IMR-90 (cell line): ENCODE results near the gene ITPRID1. TPM values are rescaled to one million over a fixed set of nuclear protein-coding genes. Genes with fewer than 3 reads are reported as not detected.

Source experiments
- ATAC-seq: fragments of 200-7000 bp; cut with Tn5 transposase; 2 replicates; pipeline ENCODE4 v1.9.1; 2020; ENCODE audit warnings: low read depth, mild to moderate bottlenecking, moderate library complexity
- BruUV-seq: library from RNA; stranded (reverse); fragments of 400-500 nt; replicated peaks from 2 replicates; lab custom pipeline; 2021; lab: Mats Ljungman, UMichigan
- CTCF ChIA-PET: fragments of 300-600 bp; formaldehyde crosslinking; extraction: SDS; loops from one replicate; lab custom pipeline; 2021; ENCODE audit warnings: antibody characterized with exemption; lab: Yijun Ruan, JAX
- POLR2A ChIA-PET: fragments of 300-600 bp; sonication (Branson Sonifier 250); formaldehyde crosslinking; loops from one replicate; lab custom pipeline; 2022; ENCODE audit warnings: antibody characterized with exemption; ENCODE audit not compliant: unreplicated experiment; lab: Charles Lee
- DNase-seq: peaks from one replicate; pipeline ENCODE4 v3.0.0; 2013
- H2AFZ ChIP-seq: replicated peaks from 2 replicates; pipeline ENCODE3; 2013; ENCODE audit warnings: low read length, mild to moderate bottlenecking; ENCODE audit not compliant: poor library complexity
- H2AK5ac ChIP-seq: 2 replicates; pipeline ENCODE4 v1.6.1; 2013; ENCODE audit warnings: low read depth, low read length, inconsistent platforms
- H2AK9ac ChIP-seq: replicated peaks from 2 replicates; pipeline ENCODE3; 2013; ENCODE audit warnings: mild to moderate bottlenecking, low read depth, low read length, moderate library complexity; ENCODE audit not compliant: poor library complexity
- H2BK120ac ChIP-seq: 2 replicates; pipeline ENCODE4 v1.6.1; 2013; ENCODE audit warnings: low read depth, low read length, inconsistent platforms
- H2BK15ac ChIP-seq: 3 replicates; pipeline ENCODE4 v1.6.1; 2013; ENCODE audit warnings: low read depth, low read length, inconsistent platforms
- H2BK20ac ChIP-seq: 2 replicates; pipeline ENCODE4 v1.6.1; 2013; ENCODE audit warnings: low read depth, mild to moderate bottlenecking, inconsistent platforms, low read length, moderate library complexity
- H2BK5ac ChIP-seq: 2 replicates; pipeline ENCODE4 v1.6.1; 2013; ENCODE audit warnings: mild to moderate bottlenecking, low read depth, low read length, inconsistent platforms; ENCODE audit not compliant: poor library complexity, severe bottlenecking
- H3K14ac ChIP-seq: replicated peaks from 2 replicates; pipeline ENCODE4 v1.6.1; 2013; ENCODE audit warnings: low read depth, low read length, inconsistent platforms
- H3K18ac ChIP-seq: 2 replicates; pipeline ENCODE4 v1.6.1; 2013; ENCODE audit warnings: low read depth, low read length, control low read depth
- H3K23ac ChIP-seq: 2 replicates; pipeline ENCODE4 v1.6.1; 2013; ENCODE audit warnings: low read depth, low read length, inconsistent platforms
- H3K27ac ChIP-seq: 2 replicates; pipeline ENCODE4 v1.5.1; 2013; ENCODE audit warnings: mild to moderate bottlenecking, control low read depth, low read length; ENCODE audit not compliant: insufficient read depth
- H3K27me3 ChIP-seq: 2 replicates; pipeline ENCODE4 v1.6.1; 2013; ENCODE audit warnings: low read length; ENCODE audit not compliant: control insufficient read depth, insufficient read depth
- H3K36me3 ChIP-seq: 2 replicates; pipeline ENCODE4 v1.6.1; 2013; ENCODE audit warnings: low read length, mixed read lengths; ENCODE audit not compliant: control insufficient read depth, insufficient read depth
- H3K4ac ChIP-seq: 2 replicates; pipeline ENCODE4 v1.6.1; 2013; ENCODE audit warnings: low read depth, low read length, inconsistent platforms
- H3K4me1 ChIP-seq: 2 replicates; pipeline ENCODE4 v1.6.1; 2013; ENCODE audit warnings: low read length, mixed read lengths; ENCODE audit not compliant: control insufficient read depth, insufficient read depth
- H3K4me2 ChIP-seq: 2 replicates; pipeline ENCODE4 v1.6.1; 2013; ENCODE audit warnings: low read depth, mild to moderate bottlenecking, control low read depth, low read length, moderate library complexity
- H3K4me3 ChIP-seq: 2 replicates; pipeline ENCODE4 v1.5.1; 2013; ENCODE audit warnings: low read depth, mild to moderate bottlenecking, control low read depth, low read length, moderate library complexity; ENCODE audit not compliant: insufficient read depth
- H3K56ac ChIP-seq: 2 replicates; pipeline ENCODE4 v1.6.1; 2013; ENCODE audit warnings: low read length, inconsistent platforms; ENCODE audit not compliant: insufficient read depth; ENCODE audit errors: extremely low read depth
- H3K79me1 ChIP-seq, 2 experiments: 2 replicates each; pipeline ENCODE4 v1.6.1; 2013; ENCODE audit warnings: low read length in 2 of 2, inconsistent platforms in 1 of 2, low read depth in 1 of 2
- H3K9ac ChIP-seq: 2 replicates; pipeline ENCODE4 v1.6.1; 2013; ENCODE audit warnings: low read depth, low read length, control low read depth
- H3K9me1 ChIP-seq: 2 replicates; pipeline ENCODE4 v1.6.1; 2013; ENCODE audit warnings: low read length, inconsistent platforms; ENCODE audit not compliant: insufficient read depth
- H3K9me3 ChIP-seq: 2 replicates; pipeline ENCODE4 v1.6.1; 2013; ENCODE audit warnings: low read length; ENCODE audit not compliant: control insufficient read depth, insufficient read depth
- H4K20me1 ChIP-seq: 2 replicates; pipeline ENCODE4 v1.6.1; 2013; ENCODE audit warnings: low read length, inconsistent platforms; ENCODE audit not compliant: insufficient read depth
- H4K5ac ChIP-seq: 2 replicates; pipeline ENCODE4 v1.6.1; 2013; ENCODE audit warnings: mild to moderate bottlenecking, low read depth, low read length, control low read depth
- H4K8ac ChIP-seq, 2 experiments: 2 replicates each; pipeline ENCODE4 v1.6.1; 2013; ENCODE audit warnings: low read depth in 2 of 2, low read length in 2 of 2, control low read depth in 1 of 2, inconsistent platforms in 1 of 2
- H4K91ac ChIP-seq: 2 replicates; pipeline ENCODE4 v1.6.1; 2013; ENCODE audit warnings: low read depth, low read length, inconsistent platforms; ENCODE audit not compliant: insufficient read depth
- BHLHE40 ChIP-seq: fragments of 150-350 bp; IDR thresholded peaks from 2 replicates; pipeline ENCODE4 v1.6.1; 2016; ENCODE audit warnings: mild to moderate bottlenecking, low read depth, low read length
- CEBPB ChIP-seq: IDR thresholded peaks from 2 replicates; pipeline ENCODE4 v1.6.1; 2012; ENCODE audit warnings: low read depth, low read length, improper control_type of control experiment
- CHD1 ChIP-seq: IDR thresholded peaks from 2 replicates; pipeline ENCODE4 v1.6.1; 2012; ENCODE audit warnings: low read depth, low read length, improper control_type of control experiment
- FOS ChIP-seq: fragments of 150-350 bp; IDR thresholded peaks from 2 replicates; pipeline ENCODE4 v1.6.1; 2016; ENCODE audit warnings: low read depth, low read length
- MAFK ChIP-seq: IDR thresholded peaks from 2 replicates; pipeline ENCODE4 v1.6.1; 2012; ENCODE audit warnings: low read depth, low read length, improper control_type of control experiment
- POLR2A ChIP-seq: IDR thresholded peaks from 2 replicates; pipeline ENCODE4 v1.6.1; 2012; ENCODE audit warnings: mild to moderate bottlenecking, low read depth, low read length
- RAD21 ChIP-seq: IDR thresholded peaks from 2 replicates; pipeline ENCODE4 v1.6.1; 2012; ENCODE audit warnings: low read length, improper control_type of control experiment
- RCOR1 ChIP-seq: IDR thresholded peaks from 2 replicates; pipeline ENCODE4 v1.6.1; 2012; ENCODE audit warnings: mild to moderate bottlenecking, low read length, improper control_type of control experiment; ENCODE audit not compliant: insufficient replicate concordance
- WGBS, 2 experiments: methylation state at CpG; one replicate each; pipeline versions ENCODE4 v1.1.5 to v1.1.7; 2013; ENCODE audit warnings: missing lambda C conversion rate in 2 of 2; ENCODE audit not compliant: insufficient read length in 1 of 2; ENCODE audit errors: extremely low coverage in 2 of 2; 5-methylcytosine and 5-hydroxymethylcytosine counted together
- dilution Hi-C: fragments of 300-500 bp; cut with HindIII; formaldehyde crosslinking; loops from one replicate; pipeline ENCODE4 v1.14.3; 2018; ENCODE audit warnings: low sequenced_read_pairs; ENCODE audit not compliant: unreplicated experiment
- in situ Hi-C: fragments of 300-500 bp; cut with MboI; formaldehyde crosslinking; loops from 3 replicates; pipeline ENCODE4 v1.14.3; 2019; ENCODE audit warnings: low sequenced_read_pairs, inconsistent platforms, mixed read lengths
- intact Hi-C: fragments of 100-400 bp; cut with micrococcal nuclease; formaldehyde crosslinking; loops from 2 replicates; pipeline ENCODE4 v1.10.0; 2022
- polyA plus RNA-seq, 3 experiments: library from polyadenylated mRNA; depleted of rRNA; stranded (reverse); fragments of >200 nt; gene quantifications; 2 replicates each; pipeline ENCODE4 v1.2.3, GENCODE V29; 2012; ENCODE audit warnings: low replicate concordance in 1 of 3
- total RNA-seq: library from RNA; depleted of rRNA; stranded (reverse); fragments of >200 nt; gene quantifications from 2 replicates; pipeline ENCODE4 v1.2.3, GENCODE V29; 2012
- TF ChIP-seq, protein P1 (sequence below): conservative IDR thresholded peaks from 2 replicates; pipeline ENCODE4 v1.5.1; 2012; ENCODE audit warnings: mild to moderate bottlenecking, low read depth, low read length, improper control_type of control experiment
- TF ChIP-seq, protein P2 (sequence below): fragments of 150-350 bp; IDR thresholded peaks from 2 replicates; pipeline ENCODE4 v1.6.1; 2017; ENCODE audit warnings: mild to moderate bottlenecking, antibody characterized with exemption, low read length, low read depth
- TF ChIP-seq, protein P3 (sequence below): fragments of 150-350 bp; IDR thresholded peaks from 2 replicates; pipeline ENCODE4 v1.6.1; 2016; ENCODE audit warnings: low read depth, mild to moderate bottlenecking, low read length, moderate library complexity, borderline replicate concordance

Gene ITPRID1
- total and polyA plus RNA-seq, 2 of the 4 experiments (the other 2 are of a cell fraction): not detected

DNA sequence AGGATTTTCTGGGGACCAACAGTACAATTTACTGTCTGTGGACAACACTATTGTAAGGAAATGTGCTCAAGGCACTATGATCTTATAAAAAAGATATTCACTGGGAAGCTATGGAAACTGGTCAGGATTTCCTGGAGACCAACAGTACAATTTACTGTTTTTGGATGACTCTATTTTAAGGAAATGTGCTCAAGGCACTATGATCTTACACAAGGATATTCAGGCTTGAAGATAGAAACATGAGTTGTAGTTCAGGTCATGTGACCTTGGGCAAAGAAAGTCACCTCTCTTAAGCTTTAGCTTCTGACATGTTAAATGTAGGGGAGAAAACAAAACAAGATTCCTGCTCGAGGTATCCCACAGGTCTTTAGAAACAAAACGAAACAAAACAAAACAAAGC lies 1.7 kb upstream of the ITPRID1 start:
- no peak overlapping the region for H2AFZ ChIP-seq
- no peak overlapping the region for H2BK120ac ChIP-seq
- no peaks in the 10 kb centered on the region for H3K4me1 ChIP-seq
- no peak overlapping the region for H4K5ac ChIP-seq
- BruUV-seq: no TSS peak
- no peak for DNase-seq
- no peaks in the 10 kb centered on the region for H3K9me3 ChIP-seq
- intact Hi-C loops: no loop called here
- in situ Hi-C loops: no loop called here
- no CpG with 5 or more reads among the region's 2 CpGs for WGBS, 2 experiments
- POLR2A ChIA-PET: no interaction called here
- H4K91ac ChIP-seq: no peak overlapping the region
- H3K18ac ChIP-seq: no peak overlapping the region
- H3K23ac ChIP-seq: no peak overlapping the region
- H4K8ac ChIP-seq: no peak overlapping the region
- no peak overlapping the region for H3K4me2 ChIP-seq
- no peak overlapping the region for H3K27ac ChIP-seq
- no peak overlapping the region for H2BK15ac ChIP-seq
- no peak overlapping the region for H2BK20ac ChIP-seq
- no peak overlapping the region for H3K14ac ChIP-seq
- TF ChIP-seq BHLHE40 (no peak), FOS (no peak), CHD1 (no peak), RCOR1 (no peak), MAFK (no peak), POLR2A (no peak), CEBPB (no peak), RAD21 (no peak)
- TF ChIP-seq, protein P1, sequence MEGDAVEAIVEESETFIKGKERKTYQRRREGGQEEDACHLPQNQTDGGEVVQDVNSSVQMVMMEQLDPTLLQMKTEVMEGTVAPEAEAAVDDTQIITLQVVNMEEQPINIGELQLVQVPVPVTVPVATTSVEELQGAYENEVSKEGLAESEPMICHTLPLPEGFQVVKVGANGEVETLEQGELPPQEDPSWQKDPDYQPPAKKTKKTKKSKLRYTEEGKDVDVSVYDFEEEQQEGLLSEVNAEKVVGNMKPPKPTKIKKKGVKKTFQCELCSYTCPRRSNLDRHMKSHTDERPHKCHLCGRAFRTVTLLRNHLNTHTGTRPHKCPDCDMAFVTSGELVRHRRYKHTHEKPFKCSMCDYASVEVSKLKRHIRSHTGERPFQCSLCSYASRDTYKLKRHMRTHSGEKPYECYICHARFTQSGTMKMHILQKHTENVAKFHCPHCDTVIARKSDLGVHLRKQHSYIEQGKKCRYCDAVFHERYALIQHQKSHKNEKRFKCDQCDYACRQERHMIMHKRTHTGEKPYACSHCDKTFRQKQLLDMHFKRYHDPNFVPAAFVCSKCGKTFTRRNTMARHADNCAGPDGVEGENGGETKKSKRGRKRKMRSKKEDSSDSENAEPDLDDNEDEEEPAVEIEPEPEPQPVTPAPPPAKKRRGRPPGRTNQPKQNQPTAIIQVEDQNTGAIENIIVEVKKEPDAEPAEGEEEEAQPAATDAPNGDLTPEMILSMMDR: no peak
- TF ChIP-seq, protein P2, sequence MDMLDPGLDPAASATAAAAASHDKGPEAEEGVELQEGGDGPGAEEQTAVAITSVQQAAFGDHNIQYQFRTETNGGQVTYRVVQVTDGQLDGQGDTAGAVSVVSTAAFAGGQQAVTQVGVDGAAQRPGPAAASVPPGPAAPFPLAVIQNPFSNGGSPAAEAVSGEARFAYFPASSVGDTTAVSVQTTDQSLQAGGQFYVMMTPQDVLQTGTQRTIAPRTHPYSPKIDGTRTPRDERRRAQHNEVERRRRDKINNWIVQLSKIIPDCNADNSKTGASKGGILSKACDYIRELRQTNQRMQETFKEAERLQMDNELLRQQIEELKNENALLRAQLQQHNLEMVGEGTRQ: no peak
- TF ChIP-seq, protein P3, sequence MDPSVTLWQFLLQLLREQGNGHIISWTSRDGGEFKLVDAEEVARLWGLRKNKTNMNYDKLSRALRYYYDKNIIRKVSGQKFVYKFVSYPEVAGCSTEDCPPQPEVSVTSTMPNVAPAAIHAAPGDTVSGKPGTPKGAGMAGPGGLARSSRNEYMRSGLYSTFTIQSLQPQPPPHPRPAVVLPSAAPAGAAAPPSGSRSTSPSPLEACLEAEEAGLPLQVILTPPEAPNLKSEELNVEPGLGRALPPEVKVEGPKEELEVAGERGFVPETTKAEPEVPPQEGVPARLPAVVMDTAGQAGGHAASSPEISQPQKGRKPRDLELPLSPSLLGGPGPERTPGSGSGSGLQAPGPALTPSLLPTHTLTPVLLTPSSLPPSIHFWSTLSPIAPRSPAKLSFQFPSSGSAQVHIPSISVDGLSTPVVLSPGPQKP: no peak
- no peaks in the 10 kb centered on the region for H4K20me1 ChIP-seq
- no peak overlapping the region for H3K4ac ChIP-seq
- no peak overlapping the region for H3K9ac ChIP-seq
- H3K27me3 ChIP-seq: no peaks in the 10 kb centered on the region
- ATAC-seq: no peak
- H3K36me3 ChIP-seq: no peaks in the 10 kb centered on the region
- no peak overlapping the region for H2AK5ac ChIP-seq
- no peak overlapping the region for H3K56ac ChIP-seq
- CTCF ChIA-PET: no interaction called here
- H2AK9ac ChIP-seq: no peak overlapping the region
- H3K9me1 ChIP-seq: no peaks in the 10 kb centered on the region
- H3K79me1 ChIP-seq: no peaks in the 10 kb centered on the region
- no peak overlapping the region for H2BK5ac ChIP-seq
- dilution Hi-C loops: no loop called here
- no peak overlapping the region for H3K4me3 ChIP-seq
